ENCODE data around the gene THOC2.

THOC2 gene

DNA sequence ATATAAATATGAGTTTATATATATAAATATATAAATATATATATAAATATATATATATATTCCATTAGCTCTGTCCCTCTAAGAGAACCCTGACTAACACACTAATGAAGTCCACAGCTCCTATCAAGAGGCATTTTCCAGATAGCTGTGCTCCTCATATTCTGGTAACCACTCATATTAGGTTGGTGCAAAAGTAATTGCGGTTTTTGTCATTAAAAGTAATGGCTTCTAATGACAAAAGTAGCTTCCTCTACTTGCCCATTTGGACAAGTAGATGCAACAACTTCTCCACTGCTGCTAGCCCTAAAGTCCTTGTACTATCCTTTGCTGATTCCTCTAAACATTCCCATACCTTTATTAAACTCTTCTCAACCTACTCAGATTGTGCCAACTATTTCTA, 182.0 kb downstream of the THOC2 start:
- H3F3A ChIP-seq (ENCODE audit: low read depth), result no peaks in the 10 kb centered on the region
- no peaks in the 10 kb centered on the region for H3K9me3 ChIP-seq (ENCODE audit: insufficient read depth, low read depth, low read length)
- no peaks in the 10 kb centered on the region for H3K36me3 ChIP-seq (ENCODE audit: insufficient read depth, low read length)
- no peak overlapping the region for H3K9ac ChIP-seq (ENCODE audit: low read depth, low read length, poor library complexity, severe bottlenecking)
- no peaks in the 10 kb centered on the region for H3K27me3 ChIP-seq (ENCODE audit: insufficient read depth, low read length, poor library complexity, severe bottlenecking)
- H3K4me3 ChIP-seq (ENCODE audit: low read length, poor library complexity, severe bottlenecking), result no peak overlapping the region
- H3K79me2 ChIP-seq (ENCODE audit: insufficient read depth, low read length), result no peaks in the 10 kb centered on the region
- no peaks in the 10 kb centered on the region for H4K20me1 ChIP-seq (ENCODE audit: insufficient read depth, low read length, poor library complexity, severe bottlenecking)
- H3K4me2 ChIP-seq (ENCODE audit: low read depth, low read length, poor library complexity, severe bottlenecking), result no peak overlapping the region
- H3K9me2 ChIP-seq (replicated peaks; ENCODE audit: low read depth, low read length), result no peaks in the 10 kb centered on the region
- no peak for TF ChIP-seq EZH2phosphoT487 (IDR thresholded peaks at IDR 0.05; ENCODE audit: borderline replicate concordance)
- TF ChIP-seq, protein P1, sequence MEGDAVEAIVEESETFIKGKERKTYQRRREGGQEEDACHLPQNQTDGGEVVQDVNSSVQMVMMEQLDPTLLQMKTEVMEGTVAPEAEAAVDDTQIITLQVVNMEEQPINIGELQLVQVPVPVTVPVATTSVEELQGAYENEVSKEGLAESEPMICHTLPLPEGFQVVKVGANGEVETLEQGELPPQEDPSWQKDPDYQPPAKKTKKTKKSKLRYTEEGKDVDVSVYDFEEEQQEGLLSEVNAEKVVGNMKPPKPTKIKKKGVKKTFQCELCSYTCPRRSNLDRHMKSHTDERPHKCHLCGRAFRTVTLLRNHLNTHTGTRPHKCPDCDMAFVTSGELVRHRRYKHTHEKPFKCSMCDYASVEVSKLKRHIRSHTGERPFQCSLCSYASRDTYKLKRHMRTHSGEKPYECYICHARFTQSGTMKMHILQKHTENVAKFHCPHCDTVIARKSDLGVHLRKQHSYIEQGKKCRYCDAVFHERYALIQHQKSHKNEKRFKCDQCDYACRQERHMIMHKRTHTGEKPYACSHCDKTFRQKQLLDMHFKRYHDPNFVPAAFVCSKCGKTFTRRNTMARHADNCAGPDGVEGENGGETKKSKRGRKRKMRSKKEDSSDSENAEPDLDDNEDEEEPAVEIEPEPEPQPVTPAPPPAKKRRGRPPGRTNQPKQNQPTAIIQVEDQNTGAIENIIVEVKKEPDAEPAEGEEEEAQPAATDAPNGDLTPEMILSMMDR (conservative IDR thresholded peaks at IDR 0.05; ENCODE audit: low read length), result no peak
- H2AFZ ChIP-seq (ENCODE audit: low read length), result no peak overlapping the region
- H3K4me1 ChIP-seq (ENCODE audit: insufficient read depth, low read length, poor library complexity, severe bottlenecking), result no peaks in the 10 kb centered on the region

All from Loucy (cell line).